HepG2 (cell line): Measurements from ENCODE around the gene NEURL2. TPM values are rescaled to one million over a fixed set of nuclear protein-coding genes. Genes with fewer than 3 reads are reported as not detected.

Experiments used
- ATAC-seq: fragments of 200-7000 bp; cut with Tn5 transposase; 3 replicates; pipeline ENCODE4 v1.9.1; 2020; ENCODE audit warnings: mild to moderate bottlenecking, moderate library complexity
- BruUV-seq: library from RNA; stranded (reverse); fragments of 400-500 nt; replicated peaks from 2 replicates; lab custom pipeline; 2021; lab: Mats Ljungman, UMichigan
- CTCF ChIA-PET: fragments of 300-600 bp; formaldehyde crosslinking; extraction: SDS; loops from one replicate; lab custom pipeline; 2021; ENCODE audit warnings: low total read pairs, inconsistent platforms, low intra/inter-chr PET ratio; lab: Yijun Ruan, JAX
- POLR2A ChIA-PET: fragments of 350-600 bp; sonication (Branson Sonifier 250); formaldehyde crosslinking; loops from one replicate; lab custom pipeline; 2020; ENCODE audit warnings: antibody characterized with exemption, inconsistent platforms; lab: Yijun Ruan, JAX
- DNase-seq: peaks from one replicate; pipeline ENCODE4 v3.0.0-alpha.2; 2015; ENCODE audit warnings: low spot score
- FAIRE-seq: peaks from 3 replicates; lab custom pipeline; 2011; peaks lifted over from hg19 to GRCh38; lab: Jason Lieb, UNC
- H2AFZ ChIP-seq: one replicate; pipeline ENCODE4 v1.6.1; 2011; ENCODE audit warnings: low read length, inconsistent platforms
- H3K27ac ChIP-seq: fragments of 300-600 bp; 3 replicates; pipeline ENCODE4 v1.8.0; 2011; ENCODE audit warnings: mixed run types, mild to moderate bottlenecking, mixed read lengths, low read length, inconsistent platforms; ENCODE audit not compliant: insufficient read depth; ENCODE audit errors: extremely low read length
- H3K27me3 ChIP-seq, 2 experiments: fragments of 200-600 bp in 1 of 2; 2 replicates in 1 of 2; 3 replicates in 1 of 2; pipeline versions ENCODE4 v1.6.0 to v1.8.0; 2011; ENCODE audit warnings: low read length in 2 of 2, mild to moderate bottlenecking in 2 of 2, moderate library complexity in 2 of 2, inconsistent platforms in 1 of 2; ENCODE audit not compliant: insufficient read depth in 2 of 2, control insufficient read depth in 1 of 2
- H3K36me3 ChIP-seq, 2 experiments: fragments of 200-600 bp in 1 of 2; replicated peaks in 1 of 2; 2 replicates in 1 of 2; 3 replicates in 1 of 2; pipeline versions ENCODE4 v1.5.1 to v1.8.0; 2011; ENCODE audit warnings: low read length in 2 of 2, inconsistent platforms in 1 of 2; ENCODE audit not compliant: insufficient read depth in 2 of 2, control insufficient read depth in 1 of 2
- H3K4me1 ChIP-seq: 2 replicates; pipeline ENCODE4 v1.5.1; 2012; ENCODE audit warnings: low read length, inconsistent platforms; ENCODE audit not compliant: insufficient read depth
- H3K4me2 ChIP-seq: 2 replicates; pipeline ENCODE4 v1.6.0; 2011; ENCODE audit warnings: low read depth, low read length, inconsistent platforms
- H3K4me3 ChIP-seq, 3 experiments: fragments of 200-600 bp in 1 of 3; sonication (generic), shearing (Covaris generic) in 1 of 3; replicated peaks in 1 of 3; 2 replicates each; pipeline ENCODE4 v1.5.1; 2011 to 2016; ENCODE audit warnings: low read length in 3 of 3, inconsistent platforms in 2 of 3, low read depth in 2 of 3, mild to moderate bottlenecking in 2 of 3, control low read depth in 1 of 3, mixed read lengths in 1 of 3; ENCODE audit not compliant: insufficient read depth in 1 of 3
- H3K79me2 ChIP-seq: one replicate; pipeline ENCODE4 v1.6.1; 2011; ENCODE audit warnings: low read length, inconsistent platforms; ENCODE audit not compliant: insufficient read depth
- H3K9ac ChIP-seq: 2 replicates; pipeline ENCODE4 v1.6.0; 2011; ENCODE audit warnings: mild to moderate bottlenecking, low read depth, low read length, inconsistent platforms; ENCODE audit not compliant: insufficient read depth
- H3K9me3 ChIP-seq: 2 replicates; pipeline ENCODE4 v1.5.1; 2012; ENCODE audit warnings: mild to moderate bottlenecking, low read length
- H4K20me1 ChIP-seq: 2 replicates; pipeline ENCODE4 v1.6.0; 2011; ENCODE audit warnings: inconsistent platforms, mild to moderate bottlenecking, low read length, moderate library complexity; ENCODE audit not compliant: insufficient read depth
- ATF7 ChIP-seq, 2 experiments: fragments of 450-650 bp in 1 of 2; sonication (generic) in 1 of 2; formaldehyde crosslinking in 1 of 2; IDR thresholded peaks; 2 replicates each; pipeline versions ENCODE4 v1.4.0 to v1.6.1; 2016 to 2020; ENCODE audit warnings: antibody characterized with exemption in 1 of 2, mild to moderate bottlenecking in 1 of 2, missing genetic modification reagents in 1 of 2
- CREB1 ChIP-seq, 2 experiments: fragments of 450-650 bp in 1 of 2; IDR thresholded peaks; 2 replicates each; pipeline ENCODE4 v1.6.1; 2016 to 2017; ENCODE audit warnings: control low read depth in 1 of 2, mild to moderate bottlenecking in 1 of 2, missing compliant biosample characterization in 1 of 2, missing genetic modification characterization in 1 of 2
- CREM ChIP-seq, 2 experiments: sonication (generic) in 1 of 2; formaldehyde crosslinking in 1 of 2; IDR thresholded peaks; 2 replicates each; pipeline versions ENCODE4 v1.4.0 to v1.6.1; 2016 to 2020; ENCODE audit warnings: antibody characterized with exemption in 1 of 2, mild to moderate bottlenecking in 1 of 2, missing genetic modification reagents in 1 of 2
- FOXJ3 ChIP-seq: sonication (generic); formaldehyde crosslinking; IDR thresholded peaks from 2 replicates; pipeline ENCODE4 v1.4.0; 2020; ENCODE audit warnings: missing genetic modification reagents, mild to moderate bottlenecking, borderline replicate concordance
- FUBP1 ChIP-seq: sonication (generic); formaldehyde crosslinking; IDR thresholded peaks from 2 replicates; pipeline ENCODE4 v1.5.1; 2020; ENCODE audit warnings: missing genetic modification reagents, mild to moderate bottlenecking, borderline replicate concordance
- MAFK ChIP-seq, 2 experiments: IDR thresholded peaks in 1 of 2; conservative IDR thresholded peaks in 1 of 2; 2 replicates each; pipeline ENCODE4 v1.6.1; 2011; ENCODE audit warnings: improper control_type of control experiment in 2 of 2, low read length in 2 of 2
- PATZ1 ChIP-seq: sonication (generic); formaldehyde crosslinking; IDR thresholded peaks from 2 replicates; pipeline ENCODE4 v1.4.0; 2020; ENCODE audit warnings: missing genetic modification reagents
- SNRNP70 ChIP-seq: fragments of 200-400 bp; formaldehyde crosslinking; IDR thresholded peaks from 2 replicates; pipeline ENCODE4 v1.6.1; 2017; ENCODE audit warnings: mild to moderate bottlenecking, low read depth, low read length, moderate library complexity
- ZNF124 ChIP-seq: sonication (generic); formaldehyde crosslinking; IDR thresholded peaks from 2 replicates; pipeline ENCODE4 v1.4.0; 2020; ENCODE audit warnings: missing genetic modification reagents
- ZNF180 ChIP-seq: sonication (generic); formaldehyde crosslinking; IDR thresholded peaks from 2 replicates; pipeline ENCODE4 v1.4.0; 2020; ENCODE audit warnings: low read depth, missing genetic modification reagents, borderline replicate concordance
- ZNF264 ChIP-seq: sonication (generic); formaldehyde crosslinking; IDR thresholded peaks from 2 replicates; pipeline ENCODE4 v1.4.0; 2020; ENCODE audit warnings: missing genetic modification reagents
- WGBS: methylation state at CpG from one replicate; pipeline ENCODE4 v1.1.6; 2017; ENCODE audit warnings: low lambda C conversion rate; 5-methylcytosine and 5-hydroxymethylcytosine counted together
- in situ Hi-C: cut with HindIII; loops from 2 replicates; pipeline ENCODE4 v1.10.0; 2017; ENCODE audit warnings: low pct_unique_long_range_greater_than_20kb; ENCODE audit not compliant: extremely low pct_ligation_motif_present
- intact Hi-C: fragments of 100-400 bp; cut with micrococcal nuclease; formaldehyde crosslinking; loops from one replicate; pipeline ENCODE4 v1.10.0; 2022; ENCODE audit not compliant: unreplicated experiment
- polyA plus RNA-seq, 8 experiments: library from polyadenylated mRNA; depleted of rRNA in 3 of 8; stranded (reverse) in 7 of 8; unstranded in 1 of 8; fragments of >200 nt; fragmentation: Illumina TruSeq in 4 of 8; extraction: Trizol in 4 of 8; gene quantifications; 2 replicates each; pipeline versions ENCODE4 v1.2.1 to v1.2.3, GENCODE V29; 2011 to 2016; ENCODE audit warnings: low read depth in 4 of 8, missing spikeins in 1 of 8, mixed read lengths in 1 of 8; ENCODE audit not compliant: insufficient read depth in 1 of 8
- total RNA-seq, 5 experiments: library from RNA; depleted of rRNA; stranded (reverse); fragments of >200 nt; fragmentation: Illumina TruSeq; extraction: Trizol; gene quantifications; 2 replicates each; pipeline ENCODE4 v1.2.3, GENCODE V29; 2016; ENCODE audit warnings: low read depth in 1 of 5

The NEURL2 gene
- total and polyA plus RNA-seq, 2 of the 13 experiments (the other 11 are each of a cell fraction or from before 2014, with no cell fraction given), result 7.2 to 9.7 TPM

DNA sequence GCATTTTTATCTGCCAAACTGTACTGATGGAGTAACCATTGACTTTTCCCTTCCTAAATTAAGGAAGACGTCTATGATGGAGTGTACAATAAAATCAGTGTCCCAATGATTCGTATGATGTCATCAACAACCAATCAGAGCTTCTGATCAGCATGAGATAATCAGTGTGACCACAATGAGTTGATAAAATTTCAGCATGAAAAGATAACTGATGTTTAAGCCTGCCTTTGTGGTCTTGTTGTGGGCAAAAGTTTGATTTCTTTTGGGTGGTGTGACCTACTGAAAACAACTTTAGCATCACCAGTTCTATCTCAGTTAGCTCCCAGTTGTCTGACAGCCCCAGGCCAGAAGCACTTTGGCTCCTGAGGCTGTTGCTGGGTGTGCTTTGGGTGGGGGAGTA is 46.8 kb upstream of the NEURL2 start:
- Histone ChIP-seq H2AFZ (no peak overlapping the region), H3K4me2 (no peak overlapping the region), H3K4me1 (peaks cover 28% of the 10 kb centered on the region), H3K27me3 (no peaks in the 10 kb centered on the region; a peak in 1 of 5 replicates), H3K9ac (no peak overlapping the region), H3K27ac (no peak overlapping the region), H3K4me3 (no peak overlapping the region), H3K79me2 (peaks cover 24% of the 10 kb centered on the region), H3K36me3 (peaks cover 43 to 44% of the 10 kb centered on the region in 2 experiments), H4K20me1 (no peaks in the 10 kb centered on the region), H3K9me3 (no peaks in the 10 kb centered on the region)
- ATAC-seq (no peak), DNase-seq (no peak), FAIRE-seq (no peak)
- intact Hi-C loops (no loop called here), in situ Hi-C loops (no loop called here)
- no TSS peak for BruUV-seq
- POLR2A ChIA-PET, result interaction anchor here (2.1 to 5.9 kb wide), 2 partner anchors 9 to 46 kb away, joined by 7 to 201 read pairs; partner anchors contain the start of genes CTSA and NEURL2
- 98% methylated on average over 2 of the region's 2 CpGs for WGBS
- CTCF ChIA-PET, result no interaction called here
- peak; percentile 87 for TF ChIP-seq CREB1 (IDR thresholded peaks at IDR 0.05)
- TF ChIP-seq CREB1 (CRISPR knock-in tag; IDR thresholded peaks at IDR 0.05), result no peak
- no peak for TF ChIP-seq SNRNP70
- TF ChIP-seq ATF7 (IDR thresholded peaks at IDR 0.05), result peak; percentile 98
- TF ChIP-seq ATF7 (CRISPR knock-in tag; IDR thresholded peaks at IDR 0.05), result no peak

DNA sequence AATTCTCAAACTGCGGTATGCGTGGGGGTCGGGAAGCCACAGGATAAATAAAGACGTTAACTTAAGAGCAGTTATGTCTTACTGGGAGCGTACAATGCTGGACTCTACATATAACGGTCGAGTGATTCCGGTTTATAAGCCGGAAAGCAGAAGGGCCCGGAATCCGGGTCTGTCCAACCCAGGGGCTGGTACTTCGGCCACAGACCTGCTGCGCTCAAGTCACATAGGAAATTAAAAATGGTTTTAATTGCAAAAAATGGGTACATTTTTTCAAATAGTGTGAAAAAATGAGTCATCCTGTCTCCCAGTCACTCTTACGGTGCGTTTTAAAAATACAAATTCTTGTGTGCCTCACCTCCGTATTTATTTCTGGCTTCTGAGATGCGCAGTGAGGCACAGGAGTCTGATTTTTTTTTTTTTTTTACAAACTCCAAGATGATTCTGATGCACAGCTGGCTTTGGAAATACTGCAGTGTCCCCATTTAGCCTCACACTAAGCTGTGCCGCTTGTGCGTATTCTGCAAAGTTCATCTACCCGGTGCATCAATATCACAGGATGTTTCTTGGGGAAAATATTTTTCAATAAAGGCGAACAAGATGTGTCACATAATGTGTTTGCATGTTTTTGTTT is 44.5 kb upstream of the NEURL2 start:
- FAIRE-seq, result no peak
- peak; percentile 6; the same call in 1 of the 2 replicates for TF ChIP-seq PATZ1 (CRISPR knock-in tag)
- TF ChIP-seq ZNF180, result 0 out of 2 replicates have a peak, but pooled peaks have one; percentile 44
- no peak for TF ChIP-seq MAFK (conservative IDR thresholded peaks at IDR 0.05 in 1 of 2, IDR thresholded peaks at IDR 0.05 in 1 of 2; ENCODE audit: low read length in 2 of 2)
- 0 out of 2 replicates have a peak, but pooled peaks have one; percentile 48 for TF ChIP-seq FOXJ3
- TF ChIP-seq ZNF264 (CRISPR knock-in tag), result 0 out of 2 replicates have a peak, but pooled peaks have one; percentile 52
- TF ChIP-seq FUBP1 (CRISPR knock-in tag), result 0 out of 2 replicates have a peak, but pooled peaks have one; percentile 86
- TF ChIP-seq CREM (IDR thresholded peaks at IDR 0.05), result peak; percentile 26; the same call in 1 of the 2 replicates
- TF ChIP-seq CREM (CRISPR knock-in tag; IDR thresholded peaks at IDR 0.05), result no peak
- TF ChIP-seq ZNF124 (CRISPR knock-in tag), result 0 out of 2 replicates have a peak, but pooled peaks have one; percentile 9

More for the DNA sequence above, 44.5 kb upstream of the NEURL2 start:
- peak overlapping the region; percentile 85 for H3K9ac ChIP-seq
- H3K36me3 ChIP-seq, result peaks cover 32 to 35% of the 10 kb centered on the region in 2 experiments; a peak in 4 of 5 replicates
- H4K20me1 ChIP-seq, result no peaks in the 10 kb centered on the region
- no peaks in the 10 kb centered on the region; a peak in 1 of 5 replicates for H3K27me3 ChIP-seq
- WGBS, result 14% methylated on average over 21 of the region's 21 CpGs
- BruUV-seq, result TSS peak; percentile 79
- intact Hi-C loops, result loop anchor here (2.0 kb wide), 2 partner anchors 45 to 79 kb away; partner anchors contain the start of genes ACOT8, CTSA, NEURL2 and ZSWIM3
- ChIA-PET CTCF (no interaction called here), POLR2A (interaction anchor here (0.6 to 5.9 kb wide), 36 partner anchors 8 to 738 kb away, joined by 3 to 201 read pairs (median 5); partner anchors contain the start of genes ACOT8, CTSA, NEURL2 and PLTP)
- H3K27ac ChIP-seq, result peak overlapping the region; percentile 79
- peaks cover 24% of the 10 kb centered on the region for H3K79me2 ChIP-seq
- H3K4me2 ChIP-seq, result peak overlapping the region; percentile 96
- ATAC-seq, result peak; percentile 20
- H3K9me3 ChIP-seq, result no peaks in the 10 kb centered on the region
- H2AFZ ChIP-seq, result peak overlapping the region; percentile 62
- peaks cover 51% of the 10 kb centered on the region for H3K4me1 ChIP-seq
- peak overlapping the region; percentile 65 to 91 (median 76) for H3K4me3 ChIP-seq
- DNase-seq, result no peak
- in situ Hi-C loops, result no loop called here
